HG03159 (cell line): ENCODE measurements around the gene PDZD4.

ENCODE experiments used
- ATAC-seq: cut with Tn5 transposase; IDR thresholded peaks from one replicate; pipeline ENCODE4 v1.9.1; 2021; ENCODE audit warnings: mild to moderate bottlenecking, moderate library complexity; ENCODE audit not compliant: unreplicated experiment

PDZD4 gene

DNA sequence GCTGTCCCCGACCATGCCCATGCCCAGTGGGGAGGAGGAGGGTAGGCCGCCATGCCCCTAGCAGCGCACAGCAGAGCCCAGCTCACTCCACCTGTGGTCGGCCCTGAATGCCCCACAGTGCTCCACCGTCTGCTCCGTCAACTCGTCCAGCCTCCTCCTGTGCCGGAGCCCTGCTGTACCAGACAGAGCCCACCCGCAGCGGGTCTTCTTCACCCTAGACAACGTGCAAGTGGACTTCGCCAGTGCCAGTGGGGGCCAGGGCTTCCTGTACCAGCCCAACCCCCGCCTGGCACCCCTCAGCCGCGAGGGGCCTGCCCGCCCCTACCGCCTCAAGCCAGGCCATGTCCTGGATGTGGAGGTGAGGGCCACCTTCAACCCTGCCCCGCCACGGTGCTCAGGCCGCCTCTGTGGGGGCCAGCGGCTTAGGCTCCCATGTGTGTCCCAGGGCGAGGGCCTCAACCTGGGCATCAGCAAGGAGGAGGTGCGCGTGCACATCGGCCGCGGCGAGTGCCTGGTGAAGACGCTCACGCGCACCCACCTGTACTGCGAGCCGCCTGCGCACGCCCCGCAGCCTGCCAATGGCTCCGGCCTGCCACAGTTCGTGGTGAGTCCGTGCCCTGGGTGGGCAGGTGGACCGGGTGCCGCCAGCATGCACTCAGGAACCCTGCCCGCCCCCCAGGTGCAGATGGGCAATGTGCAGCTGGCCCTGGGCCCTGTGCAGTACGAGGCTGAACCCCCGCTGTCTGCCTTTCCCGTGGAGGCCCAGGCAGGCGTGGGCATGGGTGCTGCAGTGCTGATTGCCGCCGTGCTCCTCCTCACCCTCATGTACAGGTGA, 56.4 kb downstream of the PDZD4 start:
- ATAC-seq, result no peak

DNA sequence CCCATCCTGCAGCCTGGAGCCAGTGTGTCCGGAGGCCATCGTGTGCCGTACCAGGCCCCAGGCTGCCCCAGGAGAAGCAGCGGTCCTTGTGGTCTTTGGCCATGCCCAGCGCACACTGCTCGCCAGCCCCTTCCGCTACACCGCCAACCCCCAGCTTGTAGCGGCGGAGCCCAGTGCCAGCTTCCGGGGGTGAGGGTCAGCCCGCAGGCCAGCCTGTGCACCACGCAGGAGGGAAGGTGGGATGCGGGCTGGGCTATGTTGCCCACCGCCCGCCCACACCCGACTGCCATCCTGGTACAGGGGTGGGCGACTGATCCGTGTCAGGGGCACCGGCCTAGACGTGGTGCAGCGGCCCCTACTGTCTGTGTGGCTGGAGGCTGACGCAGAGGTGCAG, 57.1 kb downstream of the PDZD4 start:
- ATAC-seq, result no peak

DNA sequence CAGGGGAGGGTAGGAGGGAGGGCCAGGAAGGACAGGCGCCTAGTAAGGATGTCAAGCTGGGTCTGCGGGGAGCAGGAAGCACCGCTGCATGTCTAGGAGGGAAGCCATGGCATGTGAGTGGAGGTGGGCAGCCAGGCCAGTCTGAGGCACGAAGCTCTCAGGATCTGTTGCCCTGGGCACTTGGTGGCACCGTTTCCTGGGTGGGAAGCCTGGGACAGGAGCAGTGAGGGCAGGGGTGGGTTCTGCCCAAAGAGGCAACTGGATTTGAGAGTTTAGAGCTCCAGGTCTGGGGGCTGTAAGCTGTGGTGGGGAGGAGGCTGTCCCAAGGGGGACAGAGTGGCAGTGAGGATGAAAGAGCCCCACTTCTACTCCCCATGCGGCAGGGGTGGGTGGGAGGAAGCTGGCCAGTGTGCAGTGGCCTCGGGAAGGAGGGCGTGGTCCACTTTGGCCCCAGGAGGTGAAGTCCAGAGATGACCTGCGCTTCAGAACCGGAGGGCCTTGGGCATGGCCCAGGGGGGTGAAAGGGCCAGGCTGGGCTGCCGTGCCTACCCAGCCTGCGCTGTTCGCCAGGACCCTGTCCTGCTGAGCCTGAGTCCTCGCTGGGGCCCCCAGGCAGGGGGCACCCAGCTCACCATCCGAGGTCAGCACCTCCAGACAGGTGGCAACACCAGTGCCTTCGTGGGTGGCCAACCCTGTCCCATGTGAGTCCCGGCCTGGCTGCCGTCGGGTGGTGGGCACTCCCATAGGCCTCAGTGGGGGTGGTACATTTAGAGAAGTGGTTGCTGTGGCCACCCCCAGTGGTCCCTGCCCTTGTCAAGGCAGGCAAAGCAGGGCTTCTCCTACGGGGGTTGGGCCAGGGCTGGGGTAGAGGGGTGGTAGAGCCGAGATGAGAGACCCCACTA, 57.8 kb downstream of the PDZD4 start:
- no peak for ATAC-seq

DNA sequence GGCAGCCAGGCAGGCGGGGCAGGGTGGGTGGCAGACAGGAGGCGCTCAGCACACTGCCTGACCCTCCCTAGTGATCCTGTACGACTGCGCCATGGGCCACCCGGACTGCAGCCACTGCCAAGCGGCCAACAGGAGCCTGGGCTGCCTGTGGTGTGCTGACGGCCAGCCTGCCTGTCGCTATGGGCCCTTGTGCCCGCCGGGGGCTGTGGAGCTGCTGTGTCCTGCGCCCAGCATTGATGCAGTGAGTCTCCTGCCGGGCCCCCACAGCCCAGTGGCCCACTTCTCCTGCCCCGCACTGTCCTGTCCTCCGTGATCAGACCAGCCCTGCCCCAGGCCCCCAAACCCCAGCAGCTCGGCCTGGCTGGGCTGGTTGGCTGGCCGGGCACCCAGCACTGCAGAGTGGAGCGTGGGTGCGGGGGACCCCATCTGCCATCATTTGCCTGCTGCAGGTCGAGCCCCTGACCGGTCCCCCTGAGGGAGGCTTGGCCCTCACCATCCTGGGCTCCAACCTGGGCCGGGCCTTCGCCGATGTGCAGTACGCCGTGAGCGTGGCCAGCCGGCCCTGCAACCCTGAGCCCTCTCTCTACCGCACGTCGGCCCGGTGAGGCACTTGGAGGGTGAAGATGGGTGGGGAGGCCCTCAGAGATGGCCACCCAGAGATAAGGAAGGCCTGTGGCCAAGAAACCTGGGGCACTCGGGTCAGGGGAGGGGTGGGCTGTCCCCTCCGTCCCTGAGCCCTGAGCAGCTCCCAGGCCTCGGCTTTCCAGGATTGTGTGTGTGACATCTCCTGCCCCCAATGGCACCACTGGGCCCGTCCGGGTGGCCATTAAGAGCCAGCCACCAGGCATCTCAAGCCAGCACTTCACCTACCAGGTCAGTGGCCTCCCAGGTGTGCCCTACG, 58.7 kb downstream of the PDZD4 start:
- no peak for ATAC-seq

DNA sequence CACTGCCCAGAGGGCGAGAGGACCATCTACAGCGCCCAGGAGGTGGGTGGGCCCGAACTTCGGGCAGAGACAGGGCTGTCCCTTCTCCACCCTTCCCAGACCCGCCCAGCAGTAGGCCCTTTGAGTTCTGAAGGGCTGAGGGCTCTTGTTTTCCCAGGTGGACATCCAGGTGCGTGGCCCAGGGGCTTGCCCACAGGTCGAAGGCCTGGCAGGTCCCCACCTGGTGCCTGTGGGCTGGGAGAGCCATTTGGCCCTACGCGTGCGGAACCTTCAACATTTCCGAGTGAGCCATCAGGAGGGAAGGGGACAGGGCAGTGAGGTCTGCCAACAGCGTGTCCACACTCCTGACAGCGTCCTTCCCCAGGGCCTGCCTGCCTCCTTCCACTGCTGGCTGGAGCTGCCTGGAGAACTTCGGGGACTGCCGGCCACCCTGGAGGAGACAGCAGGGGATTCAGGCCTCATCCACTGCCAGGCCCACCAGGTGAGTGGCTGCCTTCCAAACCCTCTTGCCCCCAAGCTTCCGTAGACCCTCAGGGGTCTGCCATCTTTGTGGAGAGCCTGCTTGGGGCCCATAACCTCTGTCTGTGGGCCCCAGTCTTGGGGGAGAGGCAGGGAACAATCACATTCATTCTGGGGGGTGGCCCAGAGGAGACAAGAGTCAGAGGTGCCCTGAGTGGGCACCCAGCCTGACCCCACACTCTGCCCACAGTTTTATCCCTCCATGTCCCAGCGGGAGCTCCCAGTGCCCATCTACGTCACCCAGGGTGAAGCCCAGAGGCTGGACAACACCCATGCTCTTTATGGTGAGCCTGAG, 59.5 kb downstream of the PDZD4 start:
- ATAC-seq, result no peak

DNA sequence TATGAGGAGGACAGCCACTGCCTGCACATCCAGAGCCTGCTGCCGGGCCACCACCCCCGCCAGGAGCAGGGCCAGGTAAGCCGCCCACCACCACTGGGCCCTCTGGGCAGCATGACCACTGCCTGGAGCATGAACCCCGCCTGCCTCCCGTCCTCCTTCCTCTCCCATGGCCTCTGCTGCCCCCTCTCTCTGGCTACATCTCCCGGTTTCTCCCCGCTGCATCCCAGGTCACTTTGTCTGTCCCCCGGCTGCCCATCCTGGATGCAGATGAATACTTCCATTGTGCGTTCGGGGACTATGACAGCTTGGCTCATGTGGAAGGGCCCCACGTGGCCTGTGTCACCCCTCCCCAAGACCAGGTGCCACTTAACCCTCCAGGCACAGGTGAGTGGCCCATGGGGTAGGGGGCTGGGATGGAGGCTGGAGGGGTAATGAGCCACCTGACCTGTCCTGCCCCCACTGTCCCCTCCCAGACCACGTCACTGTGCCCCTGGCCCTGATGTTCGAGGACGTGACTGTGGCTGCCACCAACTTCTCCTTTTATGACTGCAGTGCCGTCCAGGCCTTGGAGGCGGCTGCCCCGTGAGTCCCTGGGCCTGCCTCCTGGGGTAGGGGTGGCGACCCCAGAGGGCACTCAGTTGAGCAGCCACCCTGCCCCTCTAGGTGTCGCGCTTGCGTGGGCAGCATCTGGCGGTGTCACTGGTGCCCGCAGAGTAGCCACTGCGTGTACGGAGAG, 60.3 kb downstream of the PDZD4 start:
- no peak for ATAC-seq

DNA sequence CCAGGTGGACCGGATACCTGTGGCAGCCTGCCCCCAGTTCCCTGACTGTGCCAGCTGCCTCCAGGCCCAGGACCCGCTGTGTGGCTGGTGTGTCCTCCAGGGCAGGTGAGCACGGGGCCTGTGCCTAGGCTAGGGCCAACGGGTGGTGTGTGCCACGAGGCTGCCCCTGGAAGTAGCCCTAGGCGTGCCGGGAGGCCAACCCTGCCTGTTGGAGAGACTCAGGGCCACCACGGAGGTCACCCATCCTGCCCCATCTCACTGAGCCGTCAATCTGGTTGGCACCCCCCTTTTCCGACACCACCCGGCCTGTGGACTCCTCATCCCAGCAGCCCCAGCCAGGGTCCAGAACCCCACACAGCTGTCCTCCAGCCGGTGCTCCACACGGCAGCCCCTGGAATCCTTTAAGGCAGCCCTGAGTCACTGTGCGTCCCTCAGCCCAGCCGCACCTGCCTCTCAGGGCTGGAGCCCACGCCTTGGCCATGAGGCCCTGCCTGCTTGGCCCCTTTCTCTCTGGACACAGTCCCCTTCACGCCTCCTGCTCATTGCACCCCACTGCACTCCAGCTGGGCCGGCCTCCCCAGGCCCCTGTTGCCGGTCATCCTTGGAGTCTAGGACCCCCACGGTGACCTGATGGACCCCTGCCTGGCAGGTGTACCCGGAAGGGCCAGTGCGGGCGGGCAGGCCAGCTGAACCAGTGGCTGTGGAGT, 61.0 kb downstream of the PDZD4 start:
- ATAC-seq, result no peak

DNA sequence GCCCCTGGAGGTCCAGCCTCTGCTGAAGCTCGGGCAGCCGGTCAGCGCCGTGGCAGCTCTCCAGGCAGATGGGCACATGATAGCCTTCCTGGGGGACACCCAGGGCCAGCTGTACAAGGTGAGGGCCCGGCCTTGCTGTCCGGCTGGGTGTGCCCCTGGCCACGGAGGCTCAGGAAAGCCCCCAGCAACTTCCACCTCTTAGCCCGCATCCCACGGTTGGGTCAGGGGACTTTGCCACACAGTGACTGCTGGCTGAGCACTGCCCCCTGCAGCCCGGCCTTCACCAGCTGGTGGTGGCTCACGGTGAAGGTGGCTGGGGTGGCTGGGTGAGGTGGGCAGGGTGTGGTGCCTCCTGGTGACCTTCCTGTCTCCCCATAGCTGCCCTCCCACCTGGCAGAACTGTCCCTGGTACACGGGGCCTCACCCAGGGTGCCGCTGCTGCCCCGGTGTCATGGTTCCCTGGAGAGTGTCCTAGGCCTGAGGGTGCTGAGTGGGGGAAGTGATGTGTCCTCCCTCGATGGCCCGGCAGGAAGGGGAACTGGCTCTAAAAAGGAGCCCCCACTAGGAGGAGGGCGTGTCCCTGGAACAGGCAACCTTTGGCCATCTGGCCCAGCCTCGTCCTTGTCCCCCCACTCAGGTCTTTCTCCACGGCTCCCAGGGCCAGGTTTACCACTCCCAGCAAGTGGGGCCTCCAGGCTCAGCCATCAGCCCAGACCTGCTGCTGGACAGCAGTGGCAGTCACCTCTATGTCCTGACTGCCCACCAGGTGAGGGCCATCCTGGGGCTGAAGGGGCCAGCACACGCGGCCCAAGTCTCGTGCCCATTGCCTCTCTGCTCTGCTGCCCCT, 61.8 kb downstream of the PDZD4 start:
- no peak for ATAC-seq

DNA sequence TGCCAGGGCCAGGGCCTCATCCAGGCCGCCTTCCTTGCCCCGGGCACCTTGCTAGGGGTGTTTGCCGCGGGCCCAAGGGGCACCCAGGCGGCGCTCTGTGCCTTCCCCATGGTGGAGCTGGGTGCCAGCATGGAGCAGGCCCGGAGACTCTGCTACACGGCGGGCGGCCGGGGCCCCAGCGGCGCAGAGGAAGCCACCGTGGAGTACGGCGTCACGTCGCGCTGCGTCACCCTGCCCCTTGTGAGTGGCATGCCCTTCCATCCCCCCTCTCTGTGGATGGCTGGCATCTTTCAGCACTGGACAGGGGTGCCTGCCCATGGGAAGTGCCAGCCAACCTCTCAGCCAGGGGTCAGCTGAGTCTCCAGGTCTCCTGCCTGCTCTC, 62.7 kb downstream of the PDZD4 start:
- no peak for ATAC-seq

DNA sequence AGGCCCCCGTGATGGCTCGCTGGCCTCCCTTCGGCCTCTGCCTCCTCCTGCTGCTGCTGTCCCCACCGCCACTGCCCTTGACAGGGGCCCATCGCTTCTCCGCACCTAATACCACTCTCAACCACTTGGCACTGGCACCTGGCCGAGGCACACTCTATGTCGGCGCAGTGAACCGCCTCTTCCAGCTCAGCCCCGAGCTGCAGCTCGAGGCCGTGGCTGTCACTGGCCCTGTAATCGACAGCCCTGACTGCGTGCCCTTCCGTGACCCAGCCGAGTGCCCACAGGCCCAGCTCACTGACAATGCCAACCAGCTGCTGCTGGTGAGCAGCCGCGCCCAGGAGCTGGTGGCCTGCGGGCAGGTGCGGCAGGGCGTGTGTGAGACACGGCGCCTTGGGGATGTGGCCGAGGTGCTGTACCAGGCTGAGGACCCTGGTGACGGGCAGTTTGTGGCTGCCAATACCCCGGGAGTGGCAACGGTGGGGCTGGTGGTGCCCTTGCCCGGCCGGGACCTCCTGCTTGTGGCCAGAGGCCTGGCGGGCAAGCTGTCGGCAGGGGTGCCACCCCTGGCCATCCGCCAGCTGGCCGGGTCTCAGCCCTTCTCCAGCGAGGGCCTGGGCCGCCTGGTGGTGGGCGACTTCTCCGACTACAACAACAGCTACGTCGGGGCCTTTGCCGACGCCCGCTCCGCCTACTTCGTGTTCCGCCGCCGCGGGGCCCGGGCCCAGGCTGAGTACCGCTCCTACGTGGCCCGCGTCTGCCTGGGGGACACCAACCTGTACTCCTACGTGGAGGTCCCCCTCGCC, 63.3 kb downstream of the PDZD4 start:
- no peak for ATAC-seq

DNA sequence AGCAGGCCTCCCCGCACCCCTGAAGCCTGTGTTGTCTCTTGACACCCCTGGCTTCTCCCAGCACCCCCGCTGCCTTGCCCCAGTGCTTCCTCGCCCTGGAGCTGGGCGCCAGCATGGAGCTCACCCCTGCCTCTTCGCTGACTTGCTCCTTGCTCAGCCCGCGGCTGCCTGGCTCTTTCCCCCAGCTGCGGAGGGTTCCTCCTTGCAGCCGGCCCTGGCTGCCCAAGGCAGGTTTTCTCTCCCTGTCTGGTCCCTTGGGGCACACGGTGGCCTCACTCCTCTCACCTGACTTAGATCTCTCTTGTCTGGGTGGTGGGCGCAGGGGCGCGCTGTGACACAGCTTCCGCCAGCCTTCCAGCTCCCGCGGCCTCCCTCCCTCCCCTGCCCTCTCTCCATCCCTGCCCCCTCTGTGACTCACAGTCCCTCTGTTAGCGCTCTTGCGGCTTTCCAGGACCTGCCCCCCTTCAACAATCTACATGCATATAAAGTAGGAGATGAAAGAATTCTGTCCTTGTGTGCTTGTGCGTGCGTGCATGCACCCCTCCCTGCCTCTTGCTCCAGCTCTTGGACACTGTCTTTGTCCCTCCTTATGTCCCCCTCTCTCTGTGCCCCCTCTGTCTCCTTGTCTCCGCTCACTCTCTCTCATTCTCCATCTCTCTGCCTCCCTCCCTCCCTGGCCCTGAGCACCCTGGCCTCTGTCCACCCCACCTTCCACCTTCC, 64.1 kb downstream of the PDZD4 start:
- ATAC-seq, result no peak

DNA sequence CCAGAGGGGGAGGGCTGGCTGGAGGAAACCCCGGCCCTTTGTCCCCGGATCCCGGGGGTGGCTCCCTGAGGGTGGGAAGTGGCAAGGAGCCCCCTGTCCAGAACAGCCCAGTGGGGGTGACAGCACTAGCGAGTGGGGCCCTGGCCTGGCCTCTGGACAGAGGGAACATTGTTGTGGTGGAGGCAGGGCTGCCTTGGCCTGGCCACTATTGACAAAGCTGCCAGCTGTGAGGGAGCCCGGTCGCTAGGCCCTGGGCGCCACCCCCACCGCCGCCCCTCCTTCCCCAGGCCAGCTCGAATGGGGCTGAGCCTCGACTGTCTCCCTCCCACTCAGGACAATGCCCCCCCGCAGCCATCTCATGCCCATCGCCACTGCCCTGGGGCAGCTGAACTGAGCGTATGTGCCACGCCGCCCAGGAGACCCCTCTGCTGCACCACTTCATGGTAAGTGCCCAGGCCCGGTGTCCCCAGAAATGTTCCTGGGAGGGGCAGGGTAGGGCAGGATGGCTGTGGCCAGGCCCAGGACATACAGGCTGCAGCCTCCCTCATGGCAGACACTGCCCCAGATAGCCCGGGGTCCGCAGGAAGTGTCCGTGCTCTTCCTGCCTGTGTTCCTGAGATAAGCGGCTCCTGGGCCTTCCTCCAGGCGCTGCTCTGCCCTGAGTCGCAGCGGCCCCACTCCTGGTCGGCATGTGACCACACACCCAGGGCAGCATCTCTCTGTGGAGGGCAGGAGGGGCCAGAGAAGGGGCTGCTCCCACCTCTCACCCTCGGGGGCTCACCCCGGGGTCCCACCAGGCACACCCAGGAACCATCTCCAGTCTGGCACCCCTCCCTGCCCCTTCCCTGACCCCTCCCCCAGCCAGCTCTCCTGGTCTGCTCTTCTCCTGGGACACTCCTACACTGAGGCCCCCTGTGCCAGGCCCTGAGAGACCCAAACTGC, 64.9 kb downstream of the PDZD4 start:
- ATAC-seq, result no peak

DNA sequence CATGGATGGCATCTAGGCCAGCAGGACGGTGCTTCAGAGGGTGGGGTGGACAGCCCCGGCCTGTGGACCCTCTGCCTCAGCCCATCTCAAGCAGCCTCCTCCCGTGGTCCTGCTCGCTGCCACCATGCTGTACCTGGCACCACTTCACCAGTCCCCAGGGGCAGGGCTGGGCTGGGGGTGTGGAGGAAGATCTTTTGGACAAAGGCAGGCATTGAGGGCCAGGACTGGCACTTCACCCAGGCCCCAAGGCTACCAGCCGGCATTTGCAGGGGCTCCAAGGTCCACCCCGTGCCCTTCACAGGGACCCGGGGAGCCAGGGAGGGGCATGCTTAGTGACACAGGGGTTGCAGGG, 65.6 kb downstream of the PDZD4 start:
- ATAC-seq, result no peak

DNA sequence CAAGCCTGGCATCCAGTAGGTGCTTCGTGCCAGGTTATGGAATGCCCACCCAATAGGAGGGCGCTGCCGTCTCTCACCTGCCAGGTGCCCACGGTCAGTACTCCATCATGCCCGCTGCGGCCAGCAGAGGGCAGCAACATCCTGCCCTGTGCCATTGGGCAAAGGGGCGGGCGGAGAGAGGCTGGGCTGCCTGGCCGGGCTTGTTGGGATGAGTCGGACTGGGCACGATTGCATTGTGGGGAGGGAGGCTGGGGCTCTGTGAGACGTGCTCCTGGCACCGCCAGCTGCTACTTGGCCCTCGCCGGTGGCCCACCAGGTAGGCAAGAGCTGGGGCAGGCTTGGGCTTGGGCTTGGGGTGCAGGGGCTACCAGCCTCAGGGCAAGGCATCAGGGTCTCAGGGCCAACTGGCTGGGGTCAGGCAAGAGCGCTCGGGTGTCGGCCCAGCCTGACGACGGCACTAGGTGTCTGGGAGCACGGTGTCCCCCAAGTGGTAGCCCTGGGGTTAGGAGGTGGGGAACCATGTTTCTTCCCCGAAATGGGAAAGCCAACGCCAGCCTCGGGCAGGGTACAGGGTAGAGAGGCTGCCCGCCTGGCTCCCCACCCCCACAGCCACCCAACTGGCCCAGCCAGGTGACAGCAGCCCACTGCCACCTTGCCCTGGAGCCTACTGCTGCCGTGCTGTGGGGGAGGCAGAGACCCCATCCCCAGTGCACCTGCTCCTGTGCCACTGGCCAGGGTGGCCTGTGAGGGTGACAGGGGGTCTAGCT, 66.2 kb downstream of the PDZD4 start, which contains the start of gene PLXNB3:
Gene PLXNB3 (plus strand): TSS at position 261 of the 767 bp plus-strand sequence. CDS start 1,287 bp downstream, outside the sequence.
- no peak for ATAC-seq
